ENCODE measurements around the gene DNAJC1.

DNA sequence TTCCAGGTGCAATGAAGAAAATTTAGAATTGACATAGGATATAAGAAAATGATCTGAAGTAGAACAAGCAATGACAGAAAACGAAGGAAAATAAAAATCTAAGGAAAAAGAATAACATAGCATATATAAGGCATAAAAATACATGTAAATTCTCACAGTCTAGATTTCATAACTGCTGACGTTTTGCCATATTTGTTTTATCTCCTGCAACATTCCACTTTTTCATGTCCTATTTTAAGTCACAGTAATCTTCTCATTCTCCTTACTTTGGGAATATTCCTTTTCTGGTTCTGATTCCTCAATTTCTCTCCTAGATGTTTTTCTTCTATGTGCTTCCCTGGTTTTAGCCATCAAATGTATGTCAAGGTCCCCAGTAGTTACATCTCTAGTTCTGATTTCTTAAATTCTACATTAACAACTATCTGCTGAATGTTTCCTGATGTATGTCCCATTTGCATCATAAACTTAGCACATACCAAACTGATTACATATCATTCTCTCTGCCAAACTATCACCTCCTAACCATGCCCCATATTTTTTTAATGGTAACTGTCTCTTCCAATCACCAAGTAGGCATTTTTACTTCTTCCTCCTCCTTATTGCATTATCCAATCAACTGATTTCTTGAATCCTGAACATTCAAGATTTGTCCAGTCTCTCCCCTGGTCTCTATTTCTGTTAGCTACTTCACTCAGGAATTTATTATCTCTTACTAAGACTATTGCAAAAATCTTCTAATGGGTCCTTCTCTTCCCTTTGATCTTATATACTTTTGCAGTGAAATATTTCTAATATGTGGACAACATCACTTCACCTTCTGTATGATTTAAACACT, 171.3 kb downstream of the DNAJC1 start:
- no peak for TF ChIP-seq POLR2AphosphoS5 (IDR thresholded peaks at IDR 0.05; ENCODE audit: borderline replicate concordance, low read depth, low read length)
- no peak for TF ChIP-seq FOXP2 (optimal IDR thresholded peaks at IDR 0.05; ENCODE audit: control extremely low read depth, extremely low read length, insufficient read depth)
- no peak for TF ChIP-seq EZH2 (IDR thresholded peaks at IDR 0.05)
